CD14-positive monocyte (primary cell): Measurements from ENCODE around the gene LRP1B. TPM values are rescaled to one million over a fixed set of nuclear protein-coding genes. Genes with fewer than 3 reads are reported as not detected.

Experiments
- DNase-seq, 3 donors: peaks; one replicate each; pipeline ENCODE4 v3.0.0-alpha.2; 2011 to 2022
- H2AFZ ChIP-seq: 2 replicates; pipeline ENCODE4 v1.6.0; 2012; ENCODE audit warnings: mild to moderate bottlenecking, low read depth, low read length, inconsistent platforms; ENCODE audit not compliant: insufficient read depth, poor library complexity, severe bottlenecking
- H3K27ac ChIP-seq, 2 donors: 1 replicate in 1 of 2; 2 replicates in 1 of 2; pipeline ENCODE4 v1.5.1; 2012 to 2013; ENCODE audit warnings: low read length in 2 of 2, control low read depth in 1 of 2, inconsistent platforms in 1 of 2, low read depth in 1 of 2, mild to moderate bottlenecking in 1 of 2
- H3K27me3 ChIP-seq, 2 donors: one replicate each; pipeline versions ENCODE4 v1.6.0 to v1.6.1; 2011 to 2013; ENCODE audit warnings: low read length in 2 of 2; ENCODE audit not compliant: control insufficient read depth in 2 of 2, insufficient read depth in 2 of 2
- H3K36me3 ChIP-seq, 2 donors: replicated peaks in 1 of 2; 1 replicate in 1 of 2; 2 replicates in 1 of 2; pipeline versions ENCODE4 v1.5.1 to v1.6.1; 2012 to 2013; ENCODE audit warnings: low read length in 2 of 2, control low read depth in 1 of 2, inconsistent platforms in 1 of 2, mild to moderate bottlenecking in 1 of 2; ENCODE audit not compliant: insufficient read depth in 2 of 2, control insufficient read depth in 1 of 2
- H3K4me1 ChIP-seq, 2 donors: 1 replicate in 1 of 2; 2 replicates in 1 of 2; pipeline versions ENCODE4 v1.5.1 to v1.6.1; 2012 to 2013; ENCODE audit warnings: low read length in 2 of 2, control low read depth in 1 of 2, inconsistent platforms in 1 of 2, mild to moderate bottlenecking in 1 of 2, moderate library complexity in 1 of 2; ENCODE audit not compliant: insufficient read depth in 2 of 2, control insufficient read depth in 1 of 2
- H3K4me2 ChIP-seq: replicated peaks from 2 replicates; pipeline ENCODE3; 2012; ENCODE audit warnings: low read length, moderate library complexity, mild to moderate bottlenecking; ENCODE audit not compliant: poor library complexity, severe bottlenecking; ENCODE audit errors: extremely low read depth
- H3K4me3 ChIP-seq, 3 experiments: fragments of 200-600 bp in 1 of 3; sonication (generic) in 1 of 3; replicated peaks in 1 of 3; 1 replicate in 2 of 3; 2 replicates in 1 of 3; pipeline ENCODE4 v1.5.1; 2011 to 2013; ENCODE audit warnings: low read length in 3 of 3, mild to moderate bottlenecking in 3 of 3, control low read depth in 2 of 3, low read depth in 2 of 3, inconsistent platforms in 1 of 3, moderate library complexity in 1 of 3
- H3K79me2 ChIP-seq: 2 replicates; pipeline ENCODE4 v1.6.0; 2012; ENCODE audit warnings: mild to moderate bottlenecking, control low read depth, inconsistent platforms, low read length, moderate library complexity; ENCODE audit not compliant: insufficient read depth
- H3K9ac ChIP-seq: 2 replicates; pipeline ENCODE4 v1.6.0; 2017; ENCODE audit warnings: low read length, mild to moderate bottlenecking; ENCODE audit not compliant: insufficient read depth, poor library complexity, severe bottlenecking
- H3K9me3 ChIP-seq, 2 donors: replicated peaks in 1 of 2; 1 replicate in 1 of 2; 2 replicates in 1 of 2; pipeline versions ENCODE4 v1.5.1 to v1.6.1; 2012 to 2013; ENCODE audit warnings: low read length in 2 of 2, control low read depth in 1 of 2; ENCODE audit not compliant: control insufficient read depth in 1 of 2, insufficient read depth in 1 of 2
- H4K20me1 ChIP-seq: 2 replicates; pipeline ENCODE4 v1.6.0; 2012; ENCODE audit warnings: mild to moderate bottlenecking, low read length, control low read depth, moderate library complexity; ENCODE audit not compliant: insufficient read depth
- H3K27ac Mint-ChIP-seq, 7 donors: one replicate each; pipeline ENCODE4 v1.8.0; 2020; ENCODE audit warnings: mild to moderate bottlenecking in 7 of 7, mixed read lengths in 7 of 7, moderate library complexity in 6 of 7, inconsistent platforms in 2 of 7
- H3K27me3 Mint-ChIP-seq, 3 donors: one replicate each; pipeline ENCODE4 v1.8.0; 2021 to 2022; ENCODE audit warnings: low read depth in 3 of 3, mild to moderate bottlenecking in 3 of 3, mixed read lengths in 3 of 3, moderate library complexity in 3 of 3, inconsistent platforms in 1 of 3
- H3K36me3 Mint-ChIP-seq, 2 donors: one replicate each; pipeline ENCODE4 v1.8.0; 2020; ENCODE audit warnings: mixed read lengths in 2 of 2, inconsistent platforms in 1 of 2, mild to moderate bottlenecking in 1 of 2
- H3K4me1 Mint-ChIP-seq: one replicate; pipeline ENCODE4 v1.8.0; 2020; ENCODE audit warnings: mild to moderate bottlenecking, mixed read lengths
- H3K4me3 Mint-ChIP-seq, 2 donors: one replicate each; pipeline ENCODE4 v1.8.0; 2020; ENCODE audit warnings: mild to moderate bottlenecking in 2 of 2, mixed read lengths in 2 of 2, moderate library complexity in 1 of 2
- H3K9me3 Mint-ChIP-seq, 7 donors: one replicate each; pipeline ENCODE4 v1.8.0; 2020 to 2022; ENCODE audit warnings: mixed read lengths in 7 of 7, mild to moderate bottlenecking in 6 of 7, moderate library complexity in 6 of 7, inconsistent platforms in 2 of 7
- CTCF ChIP-seq: fragments of 200-600 bp; IDR thresholded peaks from one replicate; pipeline ENCODE4 v1.8.0; 2022; ENCODE audit warnings: antibody characterized with exemption, mild to moderate bottlenecking
- WGBS: methylation state at CpG from one replicate; pipeline ENCODE4 v1.1.5; 2013; ENCODE audit warnings: missing lambda C conversion rate; ENCODE audit not compliant: insufficient coverage; 5-methylcytosine and 5-hydroxymethylcytosine counted together
- intact Hi-C, 2 donors: fragments of 100-400 bp; cut with micrococcal nuclease; formaldehyde crosslinking; loops; one replicate each; pipeline versions ENCODE4 v1.15.0 to v1.15.1; 2023
- polyA plus RNA-seq, 3 donors: library from polyadenylated mRNA; depleted of rRNA in 1 of 3; unstranded in 2 of 3; stranded (reverse) in 1 of 3; fragments of 300-500 nt in 2 of 3; fragments of >200 nt in 1 of 3; fragmentation: Illumina TruSeq in 2 of 3; gene quantifications; 1 replicate in 2 of 3; 2 replicates in 1 of 3; pipeline ENCODE4 v1.2.3, GENCODE V29; 2012 to 2021

LRP1B gene
- polyA plus RNA-seq, 3 donors: not detected

DNA sequence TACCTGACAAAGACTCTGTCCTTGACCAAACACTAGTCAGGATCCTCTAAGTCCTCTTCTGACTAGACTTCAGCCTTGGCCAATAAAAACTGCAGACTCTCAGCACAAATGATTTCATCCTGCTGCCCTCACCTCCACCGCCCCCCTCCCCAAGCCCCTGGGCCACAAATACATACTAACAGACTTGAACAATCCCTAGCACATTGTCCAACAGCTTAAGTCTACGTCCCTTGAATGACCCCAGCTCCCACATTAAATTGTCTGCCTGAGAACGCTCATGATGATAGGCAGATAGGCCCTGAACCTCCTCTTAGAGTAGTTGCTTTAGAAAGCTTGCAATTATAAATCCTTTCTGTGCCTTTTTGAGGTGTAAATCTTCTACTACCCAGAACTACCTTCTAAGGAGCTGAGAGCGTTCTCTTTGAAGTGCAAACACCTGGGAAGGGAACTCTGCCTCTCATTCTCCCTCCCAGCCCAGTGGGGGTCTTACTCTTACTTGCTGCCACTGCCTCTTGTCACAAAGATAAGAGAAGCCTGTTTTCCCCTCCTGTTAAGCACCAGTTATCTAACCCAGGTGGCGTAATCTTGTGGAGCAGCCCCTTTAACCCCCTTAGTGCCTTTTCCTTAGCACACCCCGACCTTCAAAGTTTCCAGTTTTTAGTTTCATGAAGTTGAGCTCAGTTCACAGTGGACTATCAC lies 1225.6 kb downstream of the LRP1B start:
- Histone ChIP-seq H3K4me2 (no peak overlapping the region), H3K27ac (no peak overlapping the region), H3K36me3 (no peaks in the 10 kb centered on the region), H2AFZ (no peak overlapping the region), H3K27me3 (no peaks in the 10 kb centered on the region), H3K9me3 (no peaks in the 10 kb centered on the region), H3K4me3 (no peak overlapping the region), H3K79me2 (no peaks in the 10 kb centered on the region), H3K9ac (no peak overlapping the region), H3K4me1 (no peaks in the 10 kb centered on the region), H4K20me1 (no peaks in the 10 kb centered on the region)
- peaks cover 0 to 2% (median 0%) of the 10 kb centered on the region in 3 donors for H3K27me3 Mint-ChIP-seq
- no peaks in the 10 kb centered on the region for H3K4me1 Mint-ChIP-seq
- no peaks in the 10 kb centered on the region for H3K36me3 Mint-ChIP-seq
- no peak for DNase-seq
- WGBS: 67% methylated on average over 1 of the region's 6 CpGs
- intact Hi-C loops: no loop called here
- peaks cover 0 to 3% (median 0%) of the 10 kb centered on the region in 7 donors for H3K9me3 Mint-ChIP-seq
- H3K27ac Mint-ChIP-seq: no peak overlapping the region
- no peak for TF ChIP-seq CTCF
- no peak overlapping the region for H3K4me3 Mint-ChIP-seq

DNA sequence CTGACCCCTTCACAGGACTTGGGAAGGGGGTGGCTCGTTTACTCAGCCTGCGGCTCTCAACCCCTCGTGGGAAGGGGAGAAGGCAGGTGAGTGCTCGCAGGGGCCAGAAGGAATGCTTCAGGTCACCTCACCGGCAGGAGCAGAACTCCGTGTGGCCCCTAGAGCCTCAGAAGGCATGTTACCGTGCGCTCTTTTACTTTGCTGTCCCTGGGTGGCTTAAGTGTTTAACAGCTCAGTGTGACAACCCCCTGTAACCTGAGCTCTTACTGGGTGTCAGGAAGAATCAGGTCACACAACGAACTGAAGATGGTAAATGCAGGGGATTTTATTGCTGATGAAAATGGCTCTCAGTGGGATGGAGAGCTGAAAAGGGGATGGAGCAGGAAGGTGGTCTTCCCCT lies 1235.4 kb downstream of the LRP1B start:
- Mint-ChIP-seq H3K27me3 (no peaks in the 10 kb centered on the region), H3K4me3 (no peak overlapping the region), H3K27ac (no peak overlapping the region), H3K9me3 (peaks cover 0 to 17% (median 6%) of the 10 kb centered on the region in 7 donors), H3K36me3 (no peaks in the 10 kb centered on the region), H3K4me1 (no peaks in the 10 kb centered on the region)
- no peak overlapping the region for H3K27ac ChIP-seq
- H3K9ac ChIP-seq: no peak overlapping the region
- no peak overlapping the region for H3K4me2 ChIP-seq
- peaks cover 0 to 12% of the 10 kb centered on the region in 2 donors for H3K9me3 ChIP-seq
- no peak overlapping the region for H3K4me3 ChIP-seq
- H3K79me2 ChIP-seq: no peaks in the 10 kb centered on the region
- no peaks in the 10 kb centered on the region for H4K20me1 ChIP-seq
- DNase-seq: no peak
- no peak overlapping the region for H2AFZ ChIP-seq
- no peaks in the 10 kb centered on the region for H3K27me3 ChIP-seq
- 98% methylated on average over 4 of the region's 9 CpGs for WGBS
- no peaks in the 10 kb centered on the region for H3K4me1 ChIP-seq
- no peaks in the 10 kb centered on the region for H3K36me3 ChIP-seq
- intact Hi-C loops: no loop called here
- no peak for TF ChIP-seq CTCF
